ENCODE results near the gene ZNHIT3.

ZNHIT3 gene

GRCh38 chr17:36511216-36511615 lies 24.7 kb downstream of the ZNHIT3 start:
- DNase-seq (ENCODE audit: low spot score), result no peak

- DNase-seq (ENCODE audit: low spot score), result no peak
Measured at GRCh38 chr17:36512641-36513040, 26.2 kb downstream of the ZNHIT3 start.

GRCh38 chr17:36514856-36515255 lies 28.4 kb downstream of the ZNHIT3 start:
- no peak for DNase-seq (ENCODE audit: low spot score)

GRCh38 chr17:36515837-36516236 lies 29.4 kb downstream of the ZNHIT3 start:
- no peak for DNase-seq (ENCODE audit: low spot score)

GRCh38 chr17:36523113-36523512 lies 36.6 kb downstream of the ZNHIT3 start:
- DNase-seq (ENCODE audit: low spot score), result no peak

- peak; percentile 71 for DNase-seq (ENCODE audit: low spot score)
Measured at GRCh38 chr17:36524428-36524876, 38.0 kb downstream of the ZNHIT3 start.

- DNase-seq (ENCODE audit: low spot score), result peak; percentile 49
Measured at GRCh38 chr17:36525113-36525512, 38.6 kb downstream of the ZNHIT3 start.

- no peak for DNase-seq (ENCODE audit: low spot score)
Measured at GRCh38 chr17:36525888-36526287, 39.4 kb downstream of the ZNHIT3 start.

GRCh38 chr17:36527621-36528250 lies 41.3 kb downstream of the ZNHIT3 start:
- no peak for DNase-seq (ENCODE audit: low spot score)

- peak; percentile 82 for DNase-seq (ENCODE audit: low spot score)
Measured at GRCh38 chr17:36529121-36529520, 42.6 kb downstream of the ZNHIT3 start.

GRCh38 chr17:36532435-36532975 lies 46.0 kb downstream of the ZNHIT3 start:
- no peak for DNase-seq (ENCODE audit: low spot score)

- peak; percentile 78 for DNase-seq (ENCODE audit: low spot score)
Measured at GRCh38 chr17:36533935-36534839, 47.7 kb downstream of the ZNHIT3 start.

- peak; percentile 92 for DNase-seq (ENCODE audit: low spot score)
Measured at GRCh38 chr17:36534840-36535668, 48.6 kb downstream of the ZNHIT3 start, which contains the start of the genes MYO19 and PIGW. Gene MYO19 (minus strand): TSS chr17:36534868. CDS start chr17:36532538, 2,330 bp downstream. Gene PIGW (plus strand): TSS chr17:36534987. CDS start chr17:36537102, 2,115 bp downstream.

GRCh38 chr17:36535669-36536081 lies 49.2 kb downstream of the ZNHIT3 start:
- DNase-seq (ENCODE audit: low spot score), result no peak

- DNase-seq (ENCODE audit: low spot score), result no peak
Measured at GRCh38 chr17:36540696-36541095, 54.2 kb downstream of the ZNHIT3 start.

GRCh38 chr17:36542755-36543154 lies 56.3 kb downstream of the ZNHIT3 start:
- DNase-seq (ENCODE audit: low spot score), result no peak

GRCh38 chr17:36544044-36544306 lies 57.5 kb downstream of the ZNHIT3 start:
- no peak for DNase-seq (ENCODE audit: low spot score)

GRCh38 chr17:36544307-36545076 lies 58.0 kb downstream of the ZNHIT3 start, which contains the start of gene GGNBP2:
Gene GGNBP2 (plus strand): TSS chr17:36544919. CDS start chr17:36545725, 806 bp downstream.
- peak; percentile 92 for DNase-seq (ENCODE audit: low spot score)

GRCh38 chr17:36545077-36545464 lies 58.6 kb downstream of the ZNHIT3 start:
- DNase-seq (ENCODE audit: low spot score), result no peak
